GM12878 (cell line): ENCODE measurements around the gene SLC38A3. TPM values are rescaled to one million over a fixed set of nuclear protein-coding genes. Genes with fewer than 3 reads are reported as not detected.

Experiments used
- ATAC-seq: fragments of 200-7000 bp; cut with Tn5 transposase; 3 replicates; pipeline ENCODE4 v1.9.1; 2020; ENCODE audit warnings: mild to moderate bottlenecking, moderate library complexity
- BruUV-seq: library from RNA; stranded (reverse); fragments of 400-500 nt; replicated peaks from 2 replicates; lab custom pipeline; 2021; lab: Mats Ljungman, UMichigan
- CTCF ChIA-PET: fragments of 300-600 bp; sonication (Branson Sonifier 250); formaldehyde crosslinking; extraction: SDS; loops from one replicate; lab custom pipeline; 2021; ENCODE audit warnings: inconsistent platforms; lab: Yijun Ruan, JAX
- POLR2A ChIA-PET: fragments of 350-600 bp; formaldehyde crosslinking; extraction: SDS; loops from one replicate; lab custom pipeline; 2021; ENCODE audit warnings: inconsistent platforms; lab: Charles Lee
- RAD21 ChIA-PET: fragments of 300-600 bp; sonication (Branson Sonifier 250); formaldehyde crosslinking; loops from one replicate; lab custom pipeline; 2023; ENCODE audit warnings: antibody characterized with exemption; ENCODE audit not compliant: unreplicated experiment; lab: Charles Lee
- SMC1A ChIA-PET: fragments of 300-600 bp; sonication (Branson Sonifier 250); formaldehyde crosslinking; loops from one replicate; lab custom pipeline; 2023; ENCODE audit not compliant: unreplicated experiment, uncharacterized antibody; lab: Charles Lee
- DNase-seq: peaks from one replicate; pipeline ENCODE4 v3.0.0-alpha.2; 2011; ENCODE audit warnings: low read depth, low spot score
- FAIRE-seq: peaks from 3 replicates; lab custom pipeline; 2011; peaks lifted over from hg19 to GRCh38; lab: Jason Lieb, UNC
- H2AFZ ChIP-seq: 2 replicates; pipeline ENCODE4 v1.6.0; 2011; ENCODE audit warnings: low read depth, low read length, control low read depth; ENCODE audit not compliant: control insufficient read depth
- H3K27ac ChIP-seq: 2 replicates; pipeline ENCODE4 v1.5.1; 2011; ENCODE audit warnings: control low read depth; ENCODE audit not compliant: control insufficient read depth, insufficient read depth
- H3K27me3 ChIP-seq, 2 experiments: replicated peaks in 1 of 2; 2 replicates each; pipeline versions ENCODE4 v1.6.0 to v1.6.1; 2011; ENCODE audit warnings: low read length in 1 of 2; ENCODE audit not compliant: control insufficient read depth in 2 of 2, insufficient read depth in 2 of 2
- H3K36me3 ChIP-seq, 2 experiments: 2 replicates each; pipeline ENCODE4 v1.5.1; 2011; ENCODE audit warnings: low read length in 1 of 2; ENCODE audit not compliant: control insufficient read depth in 2 of 2, insufficient read depth in 2 of 2
- H3K4me1 ChIP-seq: 2 replicates; pipeline ENCODE4 v1.6.1; 2011; ENCODE audit warnings: mild to moderate bottlenecking, low read length, moderate library complexity, mixed read lengths; ENCODE audit not compliant: control insufficient read depth, insufficient read depth
- H3K4me2 ChIP-seq: 2 replicates; pipeline ENCODE4 v1.6.0; 2011; ENCODE audit warnings: control low read depth; ENCODE audit not compliant: control insufficient read depth, insufficient read depth
- H3K4me3 ChIP-seq: fragments of 200-600 bp; sonication (generic); 2 replicates; pipeline ENCODE4 v1.5.1; 2016
- H3K79me2 ChIP-seq: 2 replicates; pipeline ENCODE4 v1.6.0; 2011; ENCODE audit warnings: low read length; ENCODE audit not compliant: control insufficient read depth, insufficient read depth
- H3K9ac ChIP-seq: 2 replicates; pipeline ENCODE4 v1.8.0; 2011; ENCODE audit warnings: low read length, control low read depth, mixed read lengths; ENCODE audit not compliant: control insufficient read depth, insufficient read depth
- H3K9me3 ChIP-seq: replicated peaks from 3 replicates; pipeline ENCODE4 v1.5.1; 2011; ENCODE audit warnings: mild to moderate bottlenecking, low read length; ENCODE audit not compliant: control insufficient read depth, insufficient read depth
- H4K20me1 ChIP-seq: 2 replicates; pipeline ENCODE4 v1.6.0; 2011; ENCODE audit not compliant: control insufficient read depth, insufficient read depth
- ATF7 ChIP-seq: fragments of 450-650 bp; IDR thresholded peaks from 2 replicates; pipeline ENCODE4 v1.6.1; 2016; ENCODE audit warnings: low read depth, mild to moderate bottlenecking
- BHLHE40 ChIP-seq, 2 experiments: fragments of 450-650 bp in 1 of 2; IDR thresholded peaks; 2 replicates each; pipeline ENCODE4 v1.6.1; 2011 to 2017; ENCODE audit warnings: low read depth in 2 of 2, borderline replicate concordance in 1 of 2, improper control_type of control experiment in 1 of 2, low read length in 1 of 2, mild to moderate bottlenecking in 1 of 2
- CBFB ChIP-seq: IDR thresholded peaks from 2 replicates; pipeline ENCODE4 v1.6.1; 2016; ENCODE audit warnings: antibody characterized with exemption, low read depth
- FOS ChIP-seq: IDR thresholded peaks from 3 replicates; pipeline ENCODE4 v1.6.1; 2011; ENCODE audit warnings: borderline replicate concordance; ENCODE audit not compliant: insufficient read length; ENCODE audit errors: extremely low read depth
- KAT2A ChIP-seq: conservative IDR thresholded peaks from 2 replicates; pipeline ENCODE4 v1.6.1; 2011; ENCODE audit warnings: low read depth, low read length; ENCODE audit not compliant: control insufficient read depth
- MEF2B ChIP-seq: fragments of 450-650 bp; IDR thresholded peaks from 2 replicates; pipeline ENCODE4 v1.6.1; 2018; ENCODE audit warnings: mild to moderate bottlenecking, moderate library complexity; ENCODE audit not compliant: partially characterized antibody, poor library complexity, severe bottlenecking
- NBN ChIP-seq: fragments of 450-650 bp; IDR thresholded peaks from 2 replicates; pipeline ENCODE4 v1.6.1; 2016
- NRF1 ChIP-seq: conservative IDR thresholded peaks from 2 replicates; pipeline ENCODE4 v1.6.1; 2011; ENCODE audit warnings: mild to moderate bottlenecking, low read depth, low read length, improper control_type of control experiment
- PML ChIP-seq: IDR thresholded peaks from 2 replicates; pipeline ENCODE4 v1.6.1; 2012; ENCODE audit warnings: low read length, inconsistent platforms
- POLR2AphosphoS2 ChIP-seq: IDR thresholded peaks from 2 replicates; pipeline ENCODE4 v1.6.1; 2011; ENCODE audit warnings: low read depth, mild to moderate bottlenecking, low read length, improper control_type of control experiment, moderate library complexity
- SIX5 ChIP-seq: IDR thresholded peaks from 2 replicates; pipeline ENCODE4 v1.6.1; 2011; ENCODE audit warnings: mild to moderate bottlenecking, low read depth, low read length, moderate library complexity; ENCODE audit not compliant: severe bottlenecking
- TAF1 ChIP-seq: IDR thresholded peaks from 2 replicates; pipeline ENCODE4 v1.6.1; 2011; ENCODE audit warnings: mild to moderate bottlenecking, low read depth, low read length, borderline replicate concordance
- ZZZ3 ChIP-seq: IDR thresholded peaks from 2 replicates; pipeline ENCODE4 v1.6.1; 2011; ENCODE audit warnings: low read depth; ENCODE audit not compliant: control insufficient read depth, insufficient read length
- WGBS: methylation state at CpG from one replicate; pipeline ENCODE4 v1.1.6; 2016; ENCODE audit warnings: low lambda C conversion rate; ENCODE audit not compliant: insufficient replicate concordance, insufficient coverage; ENCODE audit errors: missing lambda C conversion rate; 5-methylcytosine and 5-hydroxymethylcytosine counted together
- in situ Hi-C: fragments of 300-500 bp; cut with MboI; formaldehyde crosslinking; loops from 9 replicates; pipeline ENCODE4 v1.14.3; 2018; ENCODE audit warnings: mixed read lengths
- intact Hi-C: fragments of 100-400 bp; cut with micrococcal nuclease; formaldehyde crosslinking; loops from one replicate; pipeline ENCODE4 v1.14.2; 2022; ENCODE audit not compliant: unreplicated experiment
- polyA plus RNA-seq, 11 experiments: library from polyadenylated mRNA; depleted of rRNA in 4 of 11; unstranded in 6 of 11; stranded (reverse) in 5 of 11; fragments of >200 nt; fragmentation: Nextera tagmentation in 4 of 11; fragmentation: Illumina TruSeq in 1 of 11; extraction: Ambion mirVana in 4 of 11; extraction: Trizol in 1 of 11; gene quantifications; 1 replicate in 1 of 11; 2 replicates in 10 of 11; pipeline versions ENCODE4 v1.2.1 to v1.2.3, GENCODE V29; 2011 to 2016; ENCODE audit warnings: inconsistent platforms in 2 of 11, missing spikeins in 2 of 11, low read depth in 1 of 11
- total RNA-seq, 4 experiments: library from RNA; depleted of rRNA in 3 of 4; stranded (reverse); fragments of >200 nt in 3 of 4; fragmentation: Illumina TruSeq in 1 of 4; extraction: Trizol in 1 of 4; gene quantifications; 2 replicates each; pipeline versions ENCODE4 v1.2.1 to v1.2.3, GENCODE V29; 2013 to 2021
- TF ChIP-seq, protein P1 (sequence below): IDR thresholded peaks from 2 replicates; pipeline ENCODE4 v1.6.1; 2011; ENCODE audit warnings: borderline replicate concordance, low read depth, mild to moderate bottlenecking, moderate library complexity, mixed read lengths, low read length; ENCODE audit not compliant: insufficient read depth; ENCODE audit errors: extremely low read length

SLC38A3 gene
- total and polyA plus RNA-seq, 10 of the 15 experiments (the other 5 are each of a cell fraction or from before 2014, with no cell fraction given) = 0.14 TPM; not detected in 9

DNA sequence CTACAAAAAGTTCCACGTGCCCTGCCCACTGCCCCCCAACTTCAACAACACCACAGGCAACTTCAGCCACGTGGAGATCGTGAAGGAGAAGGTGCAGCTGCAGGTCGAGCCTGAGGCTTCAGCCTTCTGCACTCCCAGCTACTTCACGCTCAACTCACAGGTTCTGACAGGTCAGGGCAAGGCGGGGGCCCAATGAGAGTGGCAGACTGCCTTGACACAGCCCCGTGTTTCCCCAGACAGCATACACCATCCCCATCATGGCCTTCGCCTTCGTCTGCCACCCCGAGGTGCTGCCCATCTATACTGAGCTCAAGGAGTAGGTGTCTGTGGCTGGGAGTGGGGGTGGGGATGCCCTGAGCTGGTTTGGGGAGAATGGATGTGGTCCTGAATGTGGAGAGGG is 12.6 kb downstream of the SLC38A3 start (continued):
- TF ChIP-seq, protein P1, sequence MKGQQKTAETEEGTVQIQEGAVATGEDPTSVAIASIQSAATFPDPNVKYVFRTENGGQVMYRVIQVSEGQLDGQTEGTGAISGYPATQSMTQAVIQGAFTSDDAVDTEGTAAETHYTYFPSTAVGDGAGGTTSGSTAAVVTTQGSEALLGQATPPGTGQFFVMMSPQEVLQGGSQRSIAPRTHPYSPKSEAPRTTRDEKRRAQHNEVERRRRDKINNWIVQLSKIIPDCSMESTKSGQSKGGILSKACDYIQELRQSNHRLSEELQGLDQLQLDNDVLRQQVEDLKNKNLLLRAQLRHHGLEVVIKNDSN = no peak
- no peak for TF ChIP-seq ZZZ3
- no peak for TF ChIP-seq MEF2B
- TF ChIP-seq BHLHE40 (IDR thresholded peaks at IDR 0.05; ENCODE audit: borderline replicate concordance in 1 of 2, low read depth in 2 of 2, low read length in 1 of 2) = no peak
- TF ChIP-seq POLR2AphosphoS2 = no peak

DNA sequence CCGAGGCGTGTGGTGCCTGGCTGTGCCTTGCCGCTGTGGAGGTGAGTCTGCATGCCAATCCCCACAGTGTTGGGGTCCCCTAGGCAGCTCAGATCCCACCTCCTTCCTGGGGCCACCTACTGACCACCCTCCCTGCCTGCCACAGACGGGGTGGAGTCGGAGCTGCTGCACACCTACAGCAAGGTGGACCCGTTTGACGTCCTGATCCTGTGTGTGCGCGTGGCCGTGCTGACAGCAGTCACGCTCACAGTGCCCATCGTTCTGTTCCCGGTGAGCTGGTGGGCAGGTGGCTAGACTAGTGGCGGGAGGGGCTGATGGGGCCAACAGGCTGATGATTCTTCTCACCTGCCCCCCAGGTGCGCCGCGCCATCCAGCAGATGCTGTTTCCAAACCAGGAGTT is 13.4 kb downstream of the SLC38A3 start:
- POLR2A ChIA-PET = interaction anchor here (1.2 kb wide), 1 partner anchor 28 kb away, joined by 3 read pairs; no protein-coding TSS in a partner anchor
- Histone ChIP-seq H3K9me3 (no peaks in the 10 kb centered on the region), H3K27ac (no peak overlapping the region), H3K36me3 (no peaks in the 10 kb centered on the region)
- no TSS peak for BruUV-seq
- intact Hi-C loops (no loop called here), in situ Hi-C loops (no loop called here)
- no peak for DNase-seq
- TF ChIP-seq NRF1 = no peak
- no peak for TF ChIP-seq CBFB
- TF ChIP-seq PML = no peak
- TF ChIP-seq TAF1 = no peak
- no peak for TF ChIP-seq FOS
- no peak for TF ChIP-seq ATF7
- no peak for TF ChIP-seq SIX5
- TF ChIP-seq KAT2A = no peak
- no peak for TF ChIP-seq NBN
- TF ChIP-seq, all 136 proteins: peak for 0
- CTCF ChIA-PET = interaction anchor here (1.1 to 1.9 kb wide), 4 partner anchors 25 to 29 kb away, joined by 3 to 7 read pairs (median 4); partner anchors contain the start of gene GNAT1
- FAIRE-seq (no peak), ATAC-seq (no peak)
- Histone ChIP-seq H2AFZ (no peak overlapping the region), H4K20me1 (no peaks in the 10 kb centered on the region), H3K9ac (no peak overlapping the region), H3K4me1 (peaks cover 3% of the 10 kb centered on the region; the same call in 1 of the 2 replicates), H3K4me3 (no peak overlapping the region), H3K4me2 (no peak overlapping the region), H3K27me3 (no peaks in the 10 kb centered on the region; a peak in 2 of 4 replicates), H3K79me2 (no peaks in the 10 kb centered on the region)
- SMC1A ChIA-PET = no interaction called here
- 57% methylated on average over 17 of the region's 17 CpGs for WGBS
- RAD21 ChIA-PET = no interaction called here
